Limb (tissue), 2 donors: Measurements from ENCODE around the gene PRDM16.

Source experiments
- DNase-seq, 2 donors: peaks; one replicate each; pipeline ENCODE4 v3.0.0-alpha.2; 2016; ENCODE audit errors: extremely low spot score in 2 of 2

PRDM16 gene

DNA sequence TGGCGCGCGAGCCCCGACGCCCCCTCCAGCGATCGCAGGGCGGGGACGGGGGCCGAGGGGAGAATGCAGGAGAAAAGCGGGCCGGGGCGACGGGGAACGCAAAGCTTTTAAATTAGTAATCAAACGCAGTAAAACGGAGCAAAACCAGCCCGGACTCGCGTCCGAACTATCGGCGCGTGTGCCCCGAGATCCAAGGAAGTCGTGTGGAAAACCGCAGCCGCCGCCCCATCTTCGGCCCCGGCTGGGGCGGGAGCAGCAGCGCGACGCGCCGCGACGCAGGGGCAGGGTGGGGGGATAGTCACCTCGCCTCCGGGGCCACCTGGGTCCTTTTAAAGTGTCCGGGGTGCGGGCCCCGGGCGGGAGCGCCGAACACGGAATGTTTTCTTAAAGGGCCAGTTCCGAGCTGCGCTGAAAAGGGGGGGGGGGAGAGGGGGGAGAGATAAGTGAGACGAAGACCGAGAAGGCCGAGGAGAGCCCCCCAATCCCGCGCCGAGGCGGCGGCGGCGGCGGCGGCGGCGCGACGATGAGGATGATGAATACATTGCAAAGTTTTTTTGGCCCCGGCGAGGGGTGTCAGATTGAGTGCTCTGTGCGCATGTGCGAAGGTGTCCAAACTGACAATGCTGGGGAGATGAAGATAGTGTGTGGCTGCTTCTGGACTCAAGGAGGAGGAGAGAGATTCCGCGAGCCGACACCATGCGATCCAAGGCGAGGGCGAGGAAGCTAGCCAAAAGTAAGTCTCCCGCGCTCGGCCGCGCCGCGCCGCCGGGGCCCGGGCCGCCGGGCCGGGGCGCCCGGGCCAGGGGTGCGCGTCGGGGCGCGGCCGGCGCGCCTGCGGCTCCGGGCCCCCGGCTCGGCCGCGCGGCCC is at the start of gene PRDM16:
TSS of gene PRDM16 (plus strand) at position 640 of the 868 bp plus-strand sequence. CDS start at position 697, 57 bp downstream.
- DNase-seq = peak; percentile 58 to 78

DNA sequence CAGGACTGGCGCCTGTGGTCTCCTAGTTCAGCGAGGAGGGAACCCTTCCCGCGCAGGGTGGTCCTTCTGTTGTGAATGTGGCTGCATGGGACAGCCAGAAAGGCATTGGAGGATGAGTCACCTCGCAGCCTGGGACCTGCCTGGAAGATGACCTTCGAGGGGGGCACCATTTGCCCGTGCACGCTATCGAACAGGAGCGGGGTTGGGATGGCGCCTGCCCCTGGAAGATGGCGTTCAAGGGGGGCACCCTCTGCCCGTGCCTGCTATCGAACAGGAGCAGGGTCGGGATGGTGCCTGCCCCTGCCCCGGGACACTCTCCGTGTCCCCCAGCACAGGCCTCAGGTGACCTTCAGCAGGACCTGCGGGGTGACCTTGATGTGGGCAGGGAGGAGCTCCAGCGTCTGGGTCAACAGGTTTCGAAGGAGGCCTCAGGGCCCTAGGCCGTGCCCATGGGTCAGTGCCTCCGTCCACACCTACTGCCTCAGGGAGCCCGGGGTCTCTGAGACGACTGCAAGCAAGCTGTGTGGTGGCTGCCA is 49.4 kb upstream of the PRDM16 start:
- DNase-seq = peak in 1 of 2 donors; percentile 12

DNA sequence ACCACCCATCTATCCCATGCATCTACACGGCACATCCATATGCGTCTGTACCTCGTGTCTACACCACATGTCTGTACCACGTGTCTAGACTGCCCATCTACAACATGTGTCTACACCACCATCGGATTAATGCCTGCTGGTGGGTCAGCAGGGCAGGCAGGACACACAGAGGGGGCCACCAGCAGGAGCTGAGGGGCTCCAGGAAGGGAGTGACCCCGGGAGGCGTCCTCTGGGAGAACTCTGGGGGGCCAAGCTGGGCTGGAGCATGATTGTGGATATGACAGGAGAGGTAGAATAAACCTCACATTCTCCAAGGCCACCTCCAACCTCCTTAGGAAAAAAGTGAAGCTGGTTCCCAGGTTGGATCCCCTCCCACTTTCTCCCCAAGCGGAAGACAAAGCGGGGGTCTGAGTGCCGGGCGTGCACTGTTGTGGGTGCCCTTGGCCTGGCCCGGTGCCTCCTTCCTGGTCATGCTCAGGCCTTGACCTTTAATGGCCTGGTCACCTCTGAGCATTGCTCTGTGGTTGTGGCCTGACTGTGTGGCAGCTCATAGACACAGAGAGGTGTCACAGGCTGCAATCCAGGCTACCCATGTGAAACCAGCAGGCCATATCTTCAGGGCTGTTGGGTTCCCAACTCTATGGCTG is 48.6 kb upstream of the PRDM16 start:
- no peak for DNase-seq

DNA sequence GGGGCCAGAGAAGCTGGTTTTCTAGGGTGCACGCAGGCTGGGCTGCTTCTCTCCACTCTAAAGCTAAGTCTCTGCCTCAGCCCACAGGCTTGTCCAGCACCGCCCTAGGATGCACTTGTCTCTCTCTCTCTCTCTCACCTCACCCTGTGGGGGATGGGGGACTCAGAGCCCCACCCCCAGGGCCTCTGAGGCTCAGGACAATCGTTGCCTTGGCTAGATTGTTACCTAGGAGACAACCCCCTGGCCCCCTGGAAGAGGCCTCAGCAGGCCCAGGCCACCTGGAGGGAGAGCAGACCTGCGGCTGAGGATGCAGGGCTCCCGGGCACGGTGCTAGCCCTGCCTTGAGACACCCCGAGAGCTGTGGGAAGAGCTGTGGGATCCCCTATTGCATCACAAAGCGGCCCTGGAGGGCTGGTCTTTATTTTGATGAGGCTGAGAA is 47.8 kb upstream of the PRDM16 start, which contains the start of gene ACTRT2:
TSS of gene ACTRT2 (plus strand) at position 235 of the 439 bp plus-strand sequence. CDS start 220 bp downstream, outside the sequence.
- DNase-seq = no peak

DNA sequence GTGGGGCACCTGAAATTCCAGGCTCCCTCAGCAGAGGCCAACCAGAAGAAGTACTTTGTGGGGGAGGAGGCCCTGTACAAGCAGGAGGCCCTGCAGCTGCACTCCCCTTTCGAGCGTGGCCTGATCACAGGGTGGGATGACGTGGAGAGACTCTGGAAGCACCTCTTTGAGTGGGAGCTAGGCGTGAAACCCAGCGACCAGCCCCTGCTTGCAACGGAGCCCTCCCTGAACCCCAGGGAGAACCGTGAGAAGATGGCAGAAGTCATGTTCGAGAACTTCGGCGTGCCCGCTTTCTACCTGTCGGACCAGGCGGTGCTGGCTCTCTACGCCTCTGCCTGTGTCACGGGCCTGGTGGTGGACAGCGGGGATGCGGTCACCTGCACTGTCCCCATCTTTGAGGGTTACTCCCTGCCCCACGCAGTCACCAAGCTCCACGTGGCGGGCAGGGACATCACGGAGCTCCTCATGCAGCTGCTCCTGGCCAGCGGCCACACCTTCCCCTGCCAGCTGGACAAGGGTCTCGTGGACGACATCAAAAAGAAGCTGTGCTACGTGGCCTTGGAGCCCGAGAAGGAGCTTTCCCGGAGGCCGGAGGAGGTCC is 47.1 kb upstream of the PRDM16 start:
- DNase-seq = no peak

DNA sequence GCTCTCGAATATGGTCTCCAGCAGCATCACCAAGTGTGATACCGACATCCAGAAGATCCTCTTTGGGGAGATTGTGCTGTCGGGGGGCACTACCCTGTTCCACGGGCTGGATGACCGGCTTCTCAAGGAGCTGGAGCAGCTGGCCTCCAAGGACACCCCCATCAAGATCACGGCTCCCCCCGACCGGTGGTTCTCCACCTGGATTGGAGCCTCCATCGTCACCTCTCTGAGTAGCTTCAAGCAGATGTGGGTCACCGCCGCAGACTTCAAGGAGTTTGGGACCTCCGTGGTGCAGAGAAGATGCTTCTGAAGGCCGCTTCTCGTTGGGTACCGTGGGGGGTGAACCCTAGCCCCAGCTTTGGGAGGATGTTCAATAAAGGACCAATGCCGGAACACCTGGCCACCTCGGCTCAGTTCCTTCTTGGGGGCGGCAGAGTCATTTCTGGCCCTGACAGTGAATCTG is 46.5 kb upstream of the PRDM16 start:
- no peak for DNase-seq

DNA sequence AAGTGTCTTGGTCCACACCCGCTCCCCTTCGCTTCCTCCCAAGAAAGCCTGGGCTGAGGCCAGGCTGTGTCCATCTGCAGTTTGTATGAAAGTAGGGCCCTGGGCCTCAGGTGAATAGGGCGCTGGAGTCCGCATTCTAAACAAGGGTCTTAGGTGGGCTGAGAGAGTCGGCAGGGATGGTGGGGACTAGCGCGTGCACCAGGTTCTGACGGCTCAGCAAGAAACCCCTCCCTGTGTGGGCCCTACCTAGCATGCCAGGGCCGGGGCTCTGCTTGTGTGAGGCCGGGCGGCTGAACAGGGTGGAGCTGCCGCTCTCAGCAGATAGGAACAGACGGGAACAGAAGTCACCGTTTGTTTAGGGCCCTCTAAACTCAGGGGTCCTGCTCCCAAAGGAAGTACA is 46.0 kb upstream of the PRDM16 start:
- no peak for DNase-seq

DNA sequence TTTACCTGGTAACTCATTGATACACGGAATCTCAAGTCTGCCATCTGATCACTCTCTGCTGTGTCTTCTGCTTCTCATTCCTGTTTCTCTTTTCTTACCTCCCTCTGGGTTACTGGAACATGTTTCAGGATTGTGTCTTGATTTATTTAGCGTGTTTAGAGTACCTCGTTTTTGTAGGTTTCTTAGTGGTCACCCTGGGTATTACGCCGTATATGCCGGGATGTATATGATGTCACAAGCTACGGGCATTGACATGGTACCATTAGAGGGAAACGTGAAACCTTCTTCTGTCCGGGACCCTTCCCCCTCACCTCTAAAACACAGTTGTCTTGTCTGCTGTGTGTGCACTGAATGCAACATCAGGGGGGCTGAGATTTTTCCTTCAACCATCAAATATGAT is 45.0 kb upstream of the PRDM16 start:
- DNase-seq = peak in 1 of 2 donors; percentile 7

DNA sequence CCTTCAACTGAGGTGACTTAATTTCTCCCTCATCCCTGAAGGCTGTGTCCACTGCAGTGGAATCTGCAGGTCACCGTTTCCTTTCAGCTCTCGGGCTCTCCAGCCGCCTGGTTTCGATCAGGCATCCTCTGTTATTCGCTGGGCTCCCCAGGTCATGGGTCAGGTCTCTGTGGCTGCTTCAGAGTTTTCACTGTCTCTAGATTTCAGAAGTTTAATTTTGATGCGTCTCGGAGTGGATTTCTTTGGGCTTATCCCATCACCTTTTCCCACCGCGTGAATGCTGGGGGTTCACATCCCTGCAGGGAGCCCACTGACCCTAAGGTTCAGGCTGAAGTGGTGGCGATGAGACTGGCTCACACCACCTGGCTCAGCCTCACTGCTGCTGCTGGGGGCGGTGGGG is 44.4 kb upstream of the PRDM16 start:
- no peak for DNase-seq

DNA sequence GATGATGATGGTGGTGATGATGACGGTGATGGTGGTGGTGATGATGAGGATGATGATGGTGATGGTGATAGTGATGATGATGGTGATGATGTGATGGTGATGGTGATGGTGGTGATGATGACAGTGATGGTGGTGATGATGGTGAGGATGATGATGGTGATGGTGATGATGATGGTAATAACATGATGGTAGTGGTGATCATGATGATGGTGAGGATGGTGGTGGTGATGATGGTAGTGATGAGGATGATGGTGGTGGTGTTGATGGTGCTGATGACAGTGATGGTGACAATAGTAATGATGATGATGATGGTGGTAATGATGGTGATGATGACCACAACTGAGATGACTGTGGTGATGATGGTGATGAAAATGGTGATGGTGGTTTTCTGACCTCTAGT is 42.9 kb upstream of the PRDM16 start:
- DNase-seq = no peak

DNA sequence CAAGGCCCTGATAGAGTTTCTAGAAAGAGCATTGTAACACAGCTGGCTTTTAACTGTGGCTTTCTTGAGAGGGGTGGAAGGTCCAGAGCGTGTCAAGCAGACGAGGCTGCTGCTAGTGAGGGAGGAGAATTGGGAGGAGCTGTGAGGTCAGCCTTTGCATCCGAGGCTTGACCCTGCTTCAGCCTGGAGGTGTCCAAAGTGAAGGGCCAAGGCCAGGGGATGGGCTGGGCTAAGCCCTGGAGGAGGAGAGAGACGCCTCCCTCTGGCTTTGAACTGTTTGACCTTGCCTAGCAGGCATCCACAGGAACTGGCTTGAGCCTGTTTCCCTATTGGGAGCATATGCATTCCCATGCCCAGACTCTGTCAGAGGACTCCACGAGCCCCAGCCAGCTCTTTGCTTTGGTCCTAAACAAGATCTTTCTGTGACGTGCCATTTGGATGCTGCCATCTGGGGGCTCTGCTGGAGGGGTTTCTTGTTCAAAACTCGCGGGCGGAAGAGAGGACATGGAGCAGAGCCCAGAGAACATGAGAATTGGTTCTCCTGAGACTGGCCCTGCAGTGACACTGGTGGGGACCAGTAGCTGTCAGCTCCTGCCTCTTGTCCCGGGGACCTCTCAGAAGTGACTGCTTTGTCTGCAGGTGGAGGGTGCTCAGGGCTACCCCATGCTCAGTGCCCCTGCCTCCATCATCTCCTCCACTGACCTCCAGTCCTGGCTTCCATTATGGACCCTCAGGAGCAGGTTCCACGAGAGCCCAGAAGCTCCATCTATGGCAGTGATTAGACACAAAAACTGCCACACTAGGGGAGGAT is 42.2 kb upstream of the PRDM16 start:
- DNase-seq = peak in 1 of 2 donors; percentile 21

DNA sequence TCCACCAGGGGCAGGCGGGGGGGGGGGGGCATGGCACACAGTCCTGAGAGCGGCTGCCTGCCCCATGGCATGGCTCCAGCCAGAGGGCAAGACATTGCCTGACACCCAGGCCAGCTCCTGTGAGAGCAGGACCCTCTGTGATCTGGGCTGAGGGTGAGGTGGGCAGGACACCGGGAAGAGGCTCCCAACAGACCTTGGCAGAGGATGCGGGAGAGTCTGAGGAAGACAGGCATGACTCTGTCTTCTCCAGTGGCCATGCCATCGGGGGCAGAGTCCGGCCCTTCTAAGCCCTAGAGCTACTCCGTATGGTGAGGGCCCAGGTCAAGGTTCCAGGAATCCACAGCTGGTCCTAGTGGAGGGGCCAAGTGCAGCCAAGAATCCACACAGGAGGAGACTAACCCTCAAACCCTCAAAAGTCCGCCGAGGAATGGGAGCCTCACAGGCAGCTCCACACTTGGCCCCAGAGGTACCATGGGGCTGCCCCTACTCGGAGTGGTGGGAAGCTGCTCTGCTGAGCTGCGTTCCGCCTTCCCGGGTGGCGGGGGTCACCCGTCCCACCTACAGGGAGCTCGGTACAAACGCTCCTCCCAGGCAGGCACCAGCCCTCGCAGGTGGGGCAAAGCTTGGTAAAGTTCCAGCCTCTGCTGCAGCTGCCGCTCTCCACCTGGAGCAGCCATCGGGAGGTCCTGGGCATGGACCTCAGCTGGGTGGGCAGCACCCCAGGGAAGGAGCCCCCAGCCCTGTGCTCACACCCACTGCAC is 41.2 kb upstream of the PRDM16 start:
- peak in 1 of 2 donors; percentile 33 for DNase-seq

DNA sequence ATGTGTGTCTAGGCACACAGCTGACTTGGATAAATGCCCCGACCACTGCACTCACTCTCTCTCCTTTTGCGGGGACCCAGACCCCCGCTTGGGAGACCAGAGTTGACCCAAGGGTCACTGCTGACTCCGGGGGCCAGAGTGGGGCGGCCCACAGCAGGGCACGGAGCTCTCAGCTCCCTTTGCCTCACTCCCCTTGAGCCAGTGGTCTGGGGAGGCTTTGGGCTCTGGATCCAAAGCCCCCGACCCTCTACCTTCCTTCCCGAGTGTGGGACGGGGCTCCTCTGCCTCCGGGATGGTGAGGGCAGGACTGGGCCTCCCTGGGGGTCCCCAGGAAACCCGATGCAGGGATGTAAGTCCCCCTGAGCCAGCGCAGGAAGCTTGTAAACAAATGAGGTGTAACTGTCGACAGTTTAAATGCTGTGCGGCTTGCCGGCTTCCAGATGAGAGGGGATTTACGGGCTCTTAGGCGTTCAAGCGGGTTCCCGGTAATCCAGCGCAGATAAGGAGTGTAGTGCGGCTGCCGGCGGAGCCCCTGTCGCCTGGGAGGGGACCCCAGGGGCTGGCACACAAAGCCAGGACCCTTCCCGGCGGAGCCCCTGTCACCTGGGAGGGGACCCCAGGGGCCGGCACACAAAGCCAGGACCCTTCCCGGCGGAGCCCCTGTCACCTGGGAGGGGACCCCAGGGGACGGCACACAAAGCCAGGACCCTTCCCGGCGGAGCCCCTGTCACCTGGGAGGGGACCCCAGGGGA is 40.3 kb upstream of the PRDM16 start:
- peak in 1 of 2 donors; percentile 41 for DNase-seq

DNA sequence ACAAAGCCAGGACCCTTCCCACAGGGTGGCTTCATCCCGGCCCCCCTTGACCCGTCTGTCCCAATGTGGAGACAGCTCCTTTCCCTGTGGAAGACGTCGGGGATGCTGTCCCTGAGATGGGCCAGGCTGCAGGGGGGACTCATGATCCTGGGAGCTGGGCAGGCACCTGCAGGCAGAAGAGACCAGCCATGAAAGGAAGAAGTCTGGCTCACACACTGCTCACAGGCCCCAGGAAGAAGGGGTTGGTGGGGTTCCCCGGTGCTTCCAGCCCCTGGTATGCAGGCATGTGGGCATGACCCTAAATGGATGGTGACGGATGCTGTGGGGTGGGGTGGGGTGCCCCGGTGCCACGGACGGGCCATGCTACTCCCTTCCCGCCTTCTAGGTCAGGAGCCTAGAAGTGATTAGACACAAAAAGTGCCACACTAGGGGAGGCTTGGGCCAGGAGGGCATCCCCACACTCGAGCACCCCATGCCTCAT is 39.5 kb upstream of the PRDM16 start:
- DNase-seq = peak in 1 of 2 donors; percentile 22

DNA sequence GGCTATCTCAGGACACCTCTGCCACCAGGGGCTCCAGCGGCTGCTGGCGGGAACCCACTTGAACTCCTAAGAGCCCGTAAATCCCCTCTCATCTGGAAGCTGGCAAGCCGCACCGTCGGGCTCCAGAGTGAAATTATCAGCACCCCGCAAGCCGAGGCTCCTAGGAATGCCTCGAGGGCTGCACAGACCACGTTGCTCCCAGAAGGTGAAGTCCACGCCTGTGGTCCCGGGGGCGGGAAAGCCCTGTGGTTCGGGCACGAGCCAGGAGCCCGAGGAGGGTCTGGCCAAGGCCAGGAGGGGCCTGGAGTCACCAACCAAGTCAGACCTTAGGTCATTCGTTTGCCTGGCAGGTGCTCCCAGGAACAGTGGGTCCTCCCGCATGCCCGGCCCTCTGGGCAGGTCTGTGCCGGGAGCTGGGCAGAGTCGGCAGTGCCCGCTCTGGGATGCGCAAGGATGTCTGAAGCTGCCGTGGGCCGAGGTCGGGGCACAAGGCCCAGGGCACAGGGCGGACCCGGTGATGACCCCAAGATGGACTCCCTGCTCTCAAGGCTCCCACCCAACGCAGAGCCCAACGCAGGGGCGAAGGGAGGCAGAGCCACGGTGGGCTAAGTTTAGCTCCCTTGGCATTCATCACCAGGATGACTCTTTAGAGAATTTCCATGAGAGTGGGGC is 38.9 kb upstream of the PRDM16 start:
- peak in 1 of 2 donors; percentile 26 for DNase-seq

DNA sequence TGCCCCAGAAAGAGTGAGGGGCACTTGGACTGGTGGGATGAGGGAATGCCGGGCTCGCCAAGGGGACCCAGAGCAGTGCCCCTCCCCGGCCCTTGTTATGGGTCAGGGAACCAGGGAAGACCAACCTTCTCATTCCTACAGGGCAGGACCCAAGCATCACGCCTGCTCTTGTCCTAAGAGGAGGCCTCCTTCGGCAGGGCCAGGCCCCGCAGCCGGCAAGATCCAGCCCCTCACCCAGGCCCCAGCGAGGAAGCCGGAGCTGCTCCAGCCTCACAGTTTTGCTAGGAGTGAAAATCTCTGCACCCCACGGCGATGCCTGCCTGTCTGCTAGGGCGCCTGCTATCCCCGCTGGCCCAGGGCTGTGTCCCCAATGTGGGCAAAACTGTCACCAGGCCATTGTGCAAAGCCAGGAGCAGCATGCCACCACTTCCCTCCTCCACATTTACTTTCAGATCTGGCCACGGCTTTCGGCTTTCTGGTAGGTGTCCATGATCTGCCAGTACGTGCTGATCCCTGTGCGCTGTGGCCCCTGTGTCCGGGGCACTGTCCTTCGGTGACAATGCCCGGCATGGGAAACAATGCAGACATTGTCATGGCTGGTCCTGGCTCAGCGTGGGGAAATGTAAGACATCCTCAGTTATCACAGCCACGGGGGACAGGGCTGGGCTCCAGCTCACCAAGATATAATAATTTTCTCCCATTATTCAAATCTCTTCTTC is 38.2 kb upstream of the PRDM16 start:
- DNase-seq = peak in 1 of 2 donors; percentile 39

DNA sequence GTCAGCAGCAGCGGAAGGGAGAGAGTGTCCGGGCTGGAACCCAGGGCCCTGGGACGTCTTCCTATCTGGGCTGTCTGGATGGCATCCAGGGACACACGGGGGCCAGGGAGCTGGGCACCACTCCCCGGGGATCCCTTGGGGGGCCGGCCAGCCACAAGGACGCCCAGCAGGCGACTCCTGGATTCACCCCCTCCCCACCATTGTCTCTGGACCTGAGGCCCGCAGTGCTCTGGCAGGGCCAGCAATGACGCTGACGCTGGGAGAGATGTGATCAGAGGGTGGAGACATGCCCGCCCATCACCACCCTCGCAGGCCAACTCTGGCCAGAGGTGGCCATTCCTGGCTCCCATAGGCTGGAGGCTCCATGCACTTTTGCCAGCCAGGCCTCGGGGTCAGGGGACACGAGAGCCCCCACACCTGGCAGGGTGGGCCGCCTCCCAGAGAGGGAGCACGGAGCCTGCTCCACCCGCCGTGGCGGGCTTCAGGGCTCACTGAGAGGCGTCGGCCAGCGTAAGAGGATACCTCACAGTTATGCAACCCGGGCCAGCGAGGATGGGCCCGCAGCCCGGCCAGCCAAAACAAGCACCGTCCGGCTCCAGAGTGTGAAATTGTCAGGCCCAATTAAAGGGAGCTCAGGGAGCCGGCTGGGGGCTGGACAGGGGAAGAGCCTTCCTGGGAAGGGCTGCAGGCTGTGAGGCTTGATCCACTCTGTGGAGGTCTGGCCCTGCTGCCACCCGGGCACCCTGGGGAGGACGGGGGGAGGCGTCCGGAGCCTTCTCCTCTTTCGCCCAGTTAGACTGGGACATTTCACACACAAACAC is 37.4 kb upstream of the PRDM16 start:
- DNase-seq = peak in 1 of 2 donors; percentile 40
